Measurements from ENCODE around the gene TRIM38. TPM values are rescaled to one million over a fixed set of nuclear protein-coding genes. Genes with fewer than 3 reads are reported as not detected.

The TRIM38 gene
- total and polyA plus RNA-seq, 2 of the 13 experiments (the other 11 are each of a cell fraction or from before 2014, with no cell fraction given), result 2.5 to 3.1 TPM

DNA sequence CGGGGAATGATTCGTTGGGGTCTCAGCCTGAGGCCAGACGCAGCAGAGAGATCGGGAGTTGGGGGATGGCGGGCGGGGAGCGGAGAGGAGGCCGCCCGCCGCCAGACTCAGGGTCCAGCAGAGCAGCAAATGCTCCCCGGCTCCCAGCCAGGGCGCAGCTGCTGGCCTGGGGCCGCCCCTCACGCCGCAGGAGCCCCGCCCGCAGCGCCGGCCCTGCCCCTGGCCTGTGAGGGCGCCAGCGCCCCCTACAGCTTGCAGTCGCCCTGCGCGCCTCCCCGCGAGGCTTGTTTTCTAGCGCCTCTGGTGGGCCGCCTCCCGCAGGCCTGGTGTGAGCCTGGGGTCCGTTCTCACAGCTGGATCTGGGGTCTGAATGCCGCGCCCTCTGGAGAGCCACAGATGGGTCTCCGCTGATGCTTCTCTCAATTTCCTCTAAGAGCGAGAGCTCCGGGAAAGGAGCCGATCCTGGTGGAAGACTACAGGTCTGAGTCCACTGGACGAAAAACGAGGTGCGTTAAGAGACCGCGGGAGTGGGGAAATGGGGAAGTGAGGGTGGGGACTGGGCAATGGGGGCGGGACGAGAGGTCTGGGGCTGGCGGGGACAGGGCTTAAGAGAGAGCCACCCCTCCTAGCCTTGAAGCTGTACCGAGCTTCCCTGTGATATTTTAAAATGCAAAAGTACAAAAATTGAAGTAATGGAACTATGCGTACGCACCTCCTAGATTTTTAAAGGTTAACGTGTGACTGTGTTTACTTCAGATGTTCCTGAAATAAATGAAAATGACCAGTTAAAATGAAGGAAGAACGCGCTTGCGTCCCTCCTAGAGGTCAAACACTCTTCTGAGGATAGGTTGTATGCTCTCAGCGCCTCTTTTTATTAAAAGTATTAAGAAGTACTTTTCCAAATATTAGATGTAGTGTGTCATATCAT is 30.1 kb downstream of the TRIM38 start (continued):
- TF ChIP-seq, protein P1, sequence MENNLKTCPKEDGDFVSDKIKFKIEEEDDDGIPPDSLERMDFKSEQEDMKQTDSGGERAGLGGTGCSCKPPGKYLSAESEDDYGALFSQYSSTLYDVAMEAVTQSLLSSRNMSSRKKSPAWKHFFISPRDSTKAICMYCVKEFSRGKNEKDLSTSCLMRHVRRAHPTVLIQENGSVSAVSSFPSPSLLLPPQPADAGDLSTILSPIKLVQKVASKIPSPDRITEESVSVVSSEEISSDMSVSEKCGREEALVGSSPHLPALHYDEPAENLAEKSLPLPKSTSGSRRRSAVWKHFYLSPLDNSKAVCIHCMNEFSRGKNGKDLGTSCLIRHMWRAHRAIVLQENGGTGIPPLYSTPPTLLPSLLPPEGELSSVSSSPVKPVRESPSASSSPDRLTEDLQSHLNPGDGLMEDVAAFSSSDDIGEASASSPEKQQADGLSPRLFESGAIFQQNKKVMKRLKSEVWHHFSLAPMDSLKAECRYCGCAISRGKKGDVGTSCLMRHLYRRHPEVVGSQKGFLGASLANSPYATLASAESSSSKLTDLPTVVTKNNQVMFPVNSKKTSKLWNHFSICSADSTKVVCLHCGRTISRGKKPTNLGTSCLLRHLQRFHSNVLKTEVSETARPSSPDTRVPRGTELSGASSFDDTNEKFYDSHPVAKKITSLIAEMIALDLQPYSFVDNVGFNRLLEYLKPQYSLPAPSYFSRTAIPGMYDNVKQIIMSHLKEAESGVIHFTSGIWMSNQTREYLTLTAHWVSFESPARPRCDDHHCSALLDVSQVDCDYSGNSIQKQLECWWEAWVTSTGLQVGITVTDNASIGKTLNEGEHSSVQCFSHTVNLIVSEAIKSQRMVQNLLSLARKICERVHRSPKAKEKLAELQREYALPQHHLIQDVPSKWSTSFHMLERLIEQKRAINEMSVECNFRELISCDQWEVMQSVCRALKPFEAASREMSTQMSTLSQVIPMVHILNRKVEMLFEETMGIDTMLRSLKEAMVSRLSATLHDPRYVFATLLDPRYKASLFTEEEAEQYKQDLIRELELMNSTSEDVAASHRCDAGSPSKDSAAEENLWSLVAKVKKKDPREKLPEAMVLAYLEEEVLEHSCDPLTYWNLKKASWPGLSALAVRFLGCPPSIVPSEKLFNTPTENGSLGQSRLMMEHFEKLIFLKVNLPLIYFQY (CRISPR knock-in tag; IDR thresholded peaks at IDR 0.05; ENCODE audit: borderline replicate concordance), result peak; percentile 46; the same call in 1 of the 2 replicates
- TF ChIP-seq ZSCAN9 (CRISPR knock-in tag; IDR thresholded peaks at IDR 0.05; ENCODE audit: borderline replicate concordance) (no peak; the same call in none of the 2 replicates), TBX2 (CRISPR knock-in tag; IDR thresholded peaks at IDR 0.05; ENCODE audit: borderline replicate concordance) (peak; percentile 86), ZNF614 (CRISPR knock-in tag; IDR thresholded peaks at IDR 0.05; ENCODE audit: borderline replicate concordance) (peak; percentile 88), ZBTB7B (CRISPR knock-in tag; IDR thresholded peaks at IDR 0.05) (peak; percentile 97), ZNF629 (CRISPR knock-in tag; conservative IDR thresholded peaks at IDR 0.05) (peak; percentile 56; the same call in 1 of the 2 replicates), DMAP1 (CRISPR knock-in tag; IDR thresholded peaks at IDR 0.05) (peak; percentile 27; the same call in 1 of the 2 replicates), CHD2 (IDR thresholded peaks at IDR 0.05; ENCODE audit: low read depth, low read length) (peak; percentile 76), TBX3 (IDR thresholded peaks at IDR 0.05; ENCODE audit: borderline replicate concordance) (peak; percentile 61; the same call in 1 of the 2 replicates), ZNF251 (CRISPR knock-in tag; IDR thresholded peaks at IDR 0.05) (no peak), TMF1 (CRISPR knock-in tag; IDR thresholded peaks at IDR 0.05; ENCODE audit: low read depth) (peak; percentile 81), ZBTB7A (CRISPR knock-in tag; IDR thresholded peaks at IDR 0.05) (peak; percentile 94), EED (CRISPR knock-in tag; IDR thresholded peaks at IDR 0.05) (no peak; the same call in 1 of the 2 replicates), ZNF562 (CRISPR knock-in tag; IDR thresholded peaks at IDR 0.05; ENCODE audit: borderline replicate concordance) (no peak), ZFP62 (CRISPR knock-in tag; IDR thresholded peaks at IDR 0.05) (no peak), ZNF598 (CRISPR knock-in tag; IDR thresholded peaks at IDR 0.05; ENCODE audit: borderline replicate concordance) (peak; percentile 88; the same call in 1 of the 2 replicates), HDAC6 (IDR thresholded peaks at IDR 0.05; ENCODE audit: low read depth, low read length) (no peak)
- TF ChIP-seq, protein P2, sequence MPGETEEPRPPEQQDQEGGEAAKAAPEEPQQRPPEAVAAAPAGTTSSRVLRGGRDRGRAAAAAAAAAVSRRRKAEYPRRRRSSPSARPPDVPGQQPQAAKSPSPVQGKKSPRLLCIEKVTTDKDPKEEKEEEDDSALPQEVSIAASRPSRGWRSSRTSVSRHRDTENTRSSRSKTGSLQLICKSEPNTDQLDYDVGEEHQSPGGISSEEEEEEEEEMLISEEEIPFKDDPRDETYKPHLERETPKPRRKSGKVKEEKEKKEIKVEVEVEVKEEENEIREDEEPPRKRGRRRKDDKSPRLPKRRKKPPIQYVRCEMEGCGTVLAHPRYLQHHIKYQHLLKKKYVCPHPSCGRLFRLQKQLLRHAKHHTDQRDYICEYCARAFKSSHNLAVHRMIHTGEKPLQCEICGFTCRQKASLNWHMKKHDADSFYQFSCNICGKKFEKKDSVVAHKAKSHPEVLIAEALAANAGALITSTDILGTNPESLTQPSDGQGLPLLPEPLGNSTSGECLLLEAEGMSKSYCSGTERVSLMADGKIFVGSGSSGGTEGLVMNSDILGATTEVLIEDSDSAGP (CRISPR knock-in tag; IDR thresholded peaks at IDR 0.05; ENCODE audit: borderline replicate concordance), result peak; percentile 96
- TF ChIP-seq, protein P3, sequence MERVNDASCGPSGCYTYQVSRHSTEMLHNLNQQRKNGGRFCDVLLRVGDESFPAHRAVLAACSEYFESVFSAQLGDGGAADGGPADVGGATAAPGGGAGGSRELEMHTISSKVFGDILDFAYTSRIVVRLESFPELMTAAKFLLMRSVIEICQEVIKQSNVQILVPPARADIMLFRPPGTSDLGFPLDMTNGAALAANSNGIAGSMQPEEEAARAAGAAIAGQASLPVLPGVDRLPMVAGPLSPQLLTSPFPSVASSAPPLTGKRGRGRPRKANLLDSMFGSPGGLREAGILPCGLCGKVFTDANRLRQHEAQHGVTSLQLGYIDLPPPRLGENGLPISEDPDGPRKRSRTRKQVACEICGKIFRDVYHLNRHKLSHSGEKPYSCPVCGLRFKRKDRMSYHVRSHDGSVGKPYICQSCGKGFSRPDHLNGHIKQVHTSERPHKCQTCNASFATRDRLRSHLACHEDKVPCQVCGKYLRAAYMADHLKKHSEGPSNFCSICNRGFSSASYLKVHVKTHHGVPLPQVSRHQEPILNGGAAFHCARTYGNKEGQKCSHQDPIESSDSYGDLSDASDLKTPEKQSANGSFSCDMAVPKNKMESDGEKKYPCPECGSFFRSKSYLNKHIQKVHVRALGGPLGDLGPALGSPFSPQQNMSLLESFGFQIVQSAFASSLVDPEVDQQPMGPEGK (CRISPR knock-in tag; IDR thresholded peaks at IDR 0.05), result peak; percentile 89
- TF ChIP-seq, protein P4, sequence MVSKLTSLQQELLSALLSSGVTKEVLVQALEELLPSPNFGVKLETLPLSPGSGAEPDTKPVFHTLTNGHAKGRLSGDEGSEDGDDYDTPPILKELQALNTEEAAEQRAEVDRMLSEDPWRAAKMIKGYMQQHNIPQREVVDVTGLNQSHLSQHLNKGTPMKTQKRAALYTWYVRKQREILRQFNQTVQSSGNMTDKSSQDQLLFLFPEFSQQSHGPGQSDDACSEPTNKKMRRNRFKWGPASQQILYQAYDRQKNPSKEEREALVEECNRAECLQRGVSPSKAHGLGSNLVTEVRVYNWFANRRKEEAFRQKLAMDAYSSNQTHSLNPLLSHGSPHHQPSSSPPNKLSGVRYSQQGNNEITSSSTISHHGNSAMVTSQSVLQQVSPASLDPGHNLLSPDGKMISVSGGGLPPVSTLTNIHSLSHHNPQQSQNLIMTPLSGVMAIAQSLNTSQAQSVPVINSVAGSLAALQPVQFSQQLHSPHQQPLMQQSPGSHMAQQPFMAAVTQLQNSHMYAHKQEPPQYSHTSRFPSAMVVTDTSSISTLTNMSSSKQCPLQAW (CRISPR knock-in tag; IDR thresholded peaks at IDR 0.05), result peak; percentile 36; the same call in 1 of the 2 replicates
